Right ventricle myocardium superior (tissue), 1 donor: ENCODE results near the gene CORO1A. TPM values are rescaled to one million over a fixed set of nuclear protein-coding genes. Genes with fewer than 3 reads are reported as not detected.
A peak's percentile ranks its signal among the peaks of the same experiment; 100 is the strongest.
"Not testable (repeated sequence)": the region's sequence is repeated elsewhere in the genome, so short reads cannot be mapped to it uniquely, and the experiment has no call there.

ENCODE experiments used
- ATAC-seq: fragments of 200-7000 bp; cut with Tn5 transposase; one replicate; pipeline ENCODE4 v1.9.1; 2020; ENCODE audit warnings: mild to moderate bottlenecking; ENCODE audit not compliant: poor library complexity
- DNase-seq: peaks from one replicate; pipeline ENCODE4 v3.0.0-alpha.2; 2020
- intact Hi-C: fragments of 100-400 bp; cut with DNase I; formaldehyde crosslinking; loops from one replicate; pipeline ENCODE4 v1.11.2; 2022
- total RNA-seq: library from RNA; stranded (reverse); fragmentation: NEBNext Ultra II Directional; extraction: Animal tissue kit (Norgen Biotek cat#: 25700); gene quantifications from one replicate; pipeline ENCODE4 v1.2.1, GENCODE V29; 2021
- donor health status: DM: no; HTN: yes; CAD: no; lungs with severe emphysema.

The CORO1A gene
- total RNA-seq, 1 donor from 2014 or later: 8.4 TPM

- ATAC-seq: peak; percentile 96
- DNase-seq, intact Hi-C loops: not testable (repeated sequence)
These were observed 10.2 kb downstream of the CORO1A start, which contains the start of the genes BOLA2B and SLX1A for GRCh38 chr16:30193615-30194014. TSS of gene BOLA2B (minus strand) at chr16:30193666. CDS start at chr16:30193595, 71 bp downstream. TSS of gene SLX1A (plus strand) at chr16:30193875. CDS start at chr16:30194085, 210 bp downstream.

- intact Hi-C loops: not testable (repeated sequence)
- ATAC-seq: peak; percentile 85
- DNase-seq: peak; percentile 33
These were observed 10.9 kb downstream of the CORO1A start for GRCh38 chr16:30194172-30194925.

- ATAC-seq, intact Hi-C loops, DNase-seq: not testable (repeated sequence)
These were observed 13.6 kb downstream of the CORO1A start for GRCh38 chr16:30197001-30197400.

GRCh38 chr16:30199049-30199448, 15.6 kb downstream of the CORO1A start, which contains the start of gene SULT1A3:
TSS of gene SULT1A3 (plus strand) at chr16:30199255. CDS start at chr16:30200729, 1,474 bp downstream.
- peak; percentile 25 for ATAC-seq
- DNase-seq, intact Hi-C loops: not testable (repeated sequence)

GRCh38 chr16:30199608-30200343, 16.4 kb downstream of the CORO1A start:
- DNase-seq: not testable (repeated sequence)

GRCh38 chr16:30205541-30206236, 22.3 kb downstream of the CORO1A start:
- peak; percentile 39 for DNase-seq
- intact Hi-C loops: not testable (repeated sequence)
- ATAC-seq: peak; percentile 76

More at GRCh38 chr16:30199608-30200343, 16.4 kb downstream of the CORO1A start:
- intact Hi-C loops: not testable (repeated sequence)
- ATAC-seq: peak; percentile 50

- peak; percentile 49 for ATAC-seq
- intact Hi-C loops, DNase-seq: not testable (repeated sequence)
These were observed 22.9 kb downstream of the CORO1A start for GRCh38 chr16:30206252-30206651.

GRCh38 chr16:30207063-30207704, 23.8 kb downstream of the CORO1A start:
- DNase-seq (peak; percentile 33), ATAC-seq (peak; percentile 26)
- intact Hi-C loops: not testable (repeated sequence)

GRCh38 chr16:30209032-30209431, 25.6 kb downstream of the CORO1A start:
- intact Hi-C loops, DNase-seq: not testable (repeated sequence)
- peak; percentile 41 for ATAC-seq

- DNase-seq, intact Hi-C loops: not testable (repeated sequence)
- peak; percentile 15 for ATAC-seq
These were observed 28.0 kb downstream of the CORO1A start for GRCh38 chr16:30211414-30211813.

- intact Hi-C loops, ATAC-seq: not testable (repeated sequence)
- DNase-seq: peak; percentile 10
These were observed 33.7 kb downstream of the CORO1A start for GRCh38 chr16:30217082-30217481.

Other genes starting within 250 kb of the CORO1A start
- 70.6 TPM for gene TMEM219, start 221.5 kb upstream of the CORO1A start, total RNA-seq
- 29.7 TPM for gene TAOK2, start 209.7 kb upstream of the CORO1A start, total RNA-seq
- 19.5 TPM for gene HIRIP3, start 188.0 kb upstream of the CORO1A start, total RNA-seq
- gene INO80E, start 187.4 kb upstream of the CORO1A start, total RNA-seq: 28.0 TPM
- gene DOC2A, start 172.6 kb upstream of the CORO1A start, total RNA-seq: 0.13 TPM
- gene C16orf92, start 160.4 kb upstream of the CORO1A start, total RNA-seq: not detected
- not detected for gene TLCD3B, start 152.3 kb upstream of the CORO1A start, total RNA-seq
- 3,843 TPM for gene ALDOA, start 117.8 kb upstream of the CORO1A start, total RNA-seq
- gene PPP4C, start 107.6 kb upstream of the CORO1A start, total RNA-seq: 33.2 TPM
- gene TBX6, start 91.7 kb upstream of the CORO1A start, total RNA-seq: 1.0 TPM
- gene YPEL3, start 87.4 kb upstream of the CORO1A start, total RNA-seq: 64.1 TPM
- gene GDPD3, start 70.1 kb upstream of the CORO1A start, total RNA-seq: 2.6 TPM
- gene MAPK3, start 60.4 kb upstream of the CORO1A start, total RNA-seq: 50.8 TPM
- 48.7 TPM for gene BOLA2B, start 10.1 kb downstream of the CORO1A start, total RNA-seq
- gene SLX1A, start 10.3 kb downstream of the CORO1A start, total RNA-seq: 16.2 TPM
- 3.3 TPM for gene SULT1A3, start 15.7 kb downstream of the CORO1A start, total RNA-seq
- gene NPIPB13, start 64.9 kb downstream of the CORO1A start, total RNA-seq: 5.9 TPM
- 34.1 TPM for gene CD2BP2, start 171.7 kb downstream of the CORO1A start, total RNA-seq
- 24.4 TPM for gene TBC1D10B, start 186.9 kb downstream of the CORO1A start, total RNA-seq
- not detected for gene MYL11, start 191.2 kb downstream of the CORO1A start, total RNA-seq
- gene SEPTIN1, start 199.0 kb downstream of the CORO1A start, total RNA-seq: 0.97 TPM
- gene ZNF48, start 211.8 kb downstream of the CORO1A start, total RNA-seq: 5.1 TPM
- gene ZNF771, start 224.0 kb downstream of the CORO1A start, total RNA-seq: 6.2 TPM
- gene DCTPP1, start 246.4 kb downstream of the CORO1A start, total RNA-seq: 38.4 TPM